Right ventricle myocardium superior (tissue), 1 donor: ENCODE results near the gene CDC25C. TPM values are rescaled to one million over a fixed set of nuclear protein-coding genes. Genes with fewer than 3 reads are reported as not detected.
"Not testable (repeated sequence)": the region's sequence is repeated elsewhere in the genome, so short reads cannot be mapped to it uniquely, and the experiment has no call there.

Experiments used
- ATAC-seq: fragments of 200-7000 bp; cut with Tn5 transposase; one replicate; pipeline ENCODE4 v1.9.1; 2020; ENCODE audit warnings: mild to moderate bottlenecking; ENCODE audit not compliant: poor library complexity
- DNase-seq: peaks from one replicate; pipeline ENCODE4 v3.0.0-alpha.2; 2020
- intact Hi-C: fragments of 100-400 bp; cut with DNase I; formaldehyde crosslinking; loops from one replicate; pipeline ENCODE4 v1.11.2; 2022
- total RNA-seq: library from RNA; stranded (reverse); fragmentation: NEBNext Ultra II Directional; extraction: Animal tissue kit (Norgen Biotek cat#: 25700); gene quantifications from one replicate; pipeline ENCODE4 v1.2.1, GENCODE V29; 2021
- donor health status: DM: no; HTN: yes; CAD: no; lungs with severe emphysema.

CDC25C gene
- total RNA-seq, 1 donor from 2014 or later: 0.16 TPM

GRCh38 chr5:138287246-138287645 lies 44.4 kb downstream of the CDC25C start:
- DNase-seq (no peak), ATAC-seq (no peak)
- intact Hi-C loops: no loop called here

DNA sequence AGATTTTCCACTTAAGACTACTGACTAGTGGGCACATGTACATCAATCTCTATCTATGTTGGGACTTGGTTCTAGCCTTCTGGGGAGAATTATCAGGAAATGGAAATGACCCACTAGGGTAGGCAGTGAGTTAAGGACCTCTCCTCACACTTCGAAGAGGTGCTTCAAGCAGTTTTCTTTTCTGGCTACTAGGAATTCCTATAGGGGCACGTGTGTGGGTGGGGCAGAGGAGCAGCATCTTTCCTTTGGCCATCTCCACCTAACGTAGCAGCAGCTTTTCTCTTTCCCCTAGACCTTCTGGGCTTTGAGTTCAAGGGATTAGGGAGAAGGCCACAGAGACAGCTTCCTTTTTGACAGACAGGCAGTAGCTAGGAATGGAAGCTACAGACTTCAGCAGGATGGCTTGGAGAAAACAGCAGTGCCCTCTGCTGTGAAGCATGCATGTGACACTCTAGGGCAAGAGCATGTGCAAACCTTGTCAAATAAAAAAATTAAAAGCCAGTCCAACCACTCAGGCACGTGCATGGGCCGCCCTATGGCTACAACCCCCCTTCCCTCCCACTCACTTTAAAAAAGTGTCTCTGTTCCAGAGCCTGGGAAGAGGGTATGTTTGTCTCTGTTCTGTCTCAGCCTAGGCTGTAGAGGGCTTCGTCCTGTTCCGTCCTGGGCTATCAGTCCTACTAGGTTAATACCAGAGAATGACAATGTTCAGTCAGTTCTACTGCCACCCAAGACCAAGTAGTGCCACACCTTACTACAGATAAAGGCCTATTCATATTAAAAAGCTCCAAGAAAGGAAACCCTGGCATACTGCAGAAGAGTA lies 48.5 kb downstream of the CDC25C start:
- ATAC-seq (peak; percentile 91), DNase-seq (no peak)
- intact Hi-C loops: loop anchor here (5.0 kb wide), 1 partner anchor 61 kb away; no protein-coding TSS in a partner anchor

DNA sequence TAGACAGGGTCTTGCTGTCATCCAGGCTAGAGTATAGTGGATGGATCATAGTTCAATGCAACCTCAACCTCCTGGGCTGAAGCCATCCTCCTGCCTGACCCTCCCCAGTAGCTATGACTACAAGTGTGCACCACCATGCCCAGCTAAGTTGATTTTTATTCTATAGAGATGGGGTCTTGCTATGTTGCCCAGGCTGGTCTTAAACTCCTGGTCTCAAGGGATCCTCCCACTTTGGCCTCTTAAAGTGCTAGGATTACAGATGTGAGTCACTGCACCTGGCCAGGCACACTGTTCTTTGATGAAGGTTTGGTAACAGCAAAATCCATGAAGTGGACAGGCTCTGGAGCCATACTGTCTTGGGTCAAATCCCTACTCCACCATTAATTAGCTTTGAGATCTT lies 50.7 kb downstream of the CDC25C start:
- intact Hi-C loops: loop anchor here (5.0 kb wide), 1 partner anchor 59 kb away; no protein-coding TSS in a partner anchor
- ATAC-seq: no peak
- DNase-seq: no peak

- DNase-seq (no peak), ATAC-seq (no peak)
- intact Hi-C loops: no loop called here
Observed at GRCh38 chr5:138276402-138277054, 55.1 kb downstream of the CDC25C start.

DNA sequence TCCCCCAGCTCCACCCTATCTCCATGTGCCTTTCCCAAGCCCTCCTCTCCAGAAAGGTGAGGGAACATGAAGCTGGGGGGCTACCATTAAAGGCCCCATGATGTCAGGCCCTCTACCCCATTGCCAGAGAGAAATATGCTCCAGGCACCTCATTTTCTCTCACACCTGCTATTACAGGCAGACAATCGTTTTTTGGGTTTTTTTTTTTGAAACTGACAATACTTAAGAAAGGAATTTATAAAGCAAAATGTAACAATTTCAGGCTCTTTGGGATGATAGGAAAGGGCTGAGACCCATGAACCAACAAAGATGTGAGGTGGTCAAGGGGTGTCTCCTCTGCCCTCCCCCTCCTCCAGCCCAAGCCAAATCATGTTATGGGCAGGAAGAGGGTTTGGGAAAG lies 55.7 kb downstream of the CDC25C start:
- intact Hi-C loops: no loop called here
- ATAC-seq (no peak), DNase-seq (no peak)

- ATAC-seq (no peak), DNase-seq (no peak)
- intact Hi-C loops: no loop called here
Observed at GRCh38 chr5:138275379-138275782, 56.2 kb downstream of the CDC25C start.

DNA sequence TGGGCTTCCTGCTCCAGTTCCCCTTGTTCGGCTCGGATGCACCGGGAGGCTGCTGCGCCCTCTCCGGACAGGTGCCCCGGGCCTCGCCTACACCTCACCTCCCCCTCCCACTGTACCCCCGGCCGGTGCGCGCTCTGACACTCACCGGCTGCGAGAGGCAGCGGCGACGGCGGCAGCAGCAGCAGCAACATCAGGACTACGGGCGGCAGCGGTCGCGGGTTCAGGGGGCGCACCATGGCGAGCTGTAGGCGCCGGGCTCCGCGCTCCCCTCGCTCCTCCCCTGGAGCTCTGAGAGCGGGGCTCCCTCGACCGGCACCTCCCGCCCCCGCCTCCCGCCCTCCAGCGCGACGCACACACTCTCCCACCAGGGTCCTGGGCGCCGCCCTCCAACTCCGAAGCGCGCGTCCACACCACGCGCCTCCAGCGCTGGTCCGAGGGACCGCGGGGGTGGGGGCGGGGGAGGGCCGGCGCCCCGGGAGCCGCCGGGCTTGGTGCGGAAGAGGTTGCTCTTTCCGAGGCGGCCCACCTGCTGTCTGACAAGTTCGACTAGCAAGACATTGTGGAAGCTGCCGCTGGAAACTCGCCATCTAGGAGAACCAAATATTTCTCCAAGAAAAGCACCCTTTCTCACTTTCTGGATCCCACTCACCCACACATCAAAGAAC lies 57.3 kb downstream of the CDC25C start, which contains the start of gene GFRA3:
GFRA3 (minus strand) TSS at position 433 of the 665 bp plus-strand sequence; CDS start at position 236, 197 bp downstream.
- DNase-seq: no peak
- ATAC-seq: peak; percentile 31
- intact Hi-C loops: no loop called here

DNA sequence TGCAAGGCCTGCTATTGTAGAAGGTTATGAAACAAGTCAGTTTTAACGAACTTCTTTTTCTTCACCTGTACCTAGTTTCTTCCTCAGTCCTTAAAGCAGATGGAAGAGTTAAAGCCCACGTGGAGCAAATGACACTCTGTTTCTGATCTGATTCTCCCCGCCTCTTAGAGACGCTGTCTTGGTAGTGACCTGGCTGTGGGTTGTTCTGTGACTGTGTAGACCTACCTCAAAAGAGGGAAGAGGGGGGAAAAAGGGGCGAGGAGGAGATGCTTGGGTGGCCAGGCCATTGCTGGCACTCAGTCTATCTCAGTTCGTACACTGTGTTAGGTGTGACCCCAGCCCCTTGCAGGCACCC lies 57.8 kb downstream of the CDC25C start:
- intact Hi-C loops: no loop called here
- DNase-seq (no peak), ATAC-seq (no peak)

- no peak for ATAC-seq
- DNase-seq: no peak
Observed at GRCh38 chr5:138272681-138273080, 58.9 kb downstream of the CDC25C start.

DNA sequence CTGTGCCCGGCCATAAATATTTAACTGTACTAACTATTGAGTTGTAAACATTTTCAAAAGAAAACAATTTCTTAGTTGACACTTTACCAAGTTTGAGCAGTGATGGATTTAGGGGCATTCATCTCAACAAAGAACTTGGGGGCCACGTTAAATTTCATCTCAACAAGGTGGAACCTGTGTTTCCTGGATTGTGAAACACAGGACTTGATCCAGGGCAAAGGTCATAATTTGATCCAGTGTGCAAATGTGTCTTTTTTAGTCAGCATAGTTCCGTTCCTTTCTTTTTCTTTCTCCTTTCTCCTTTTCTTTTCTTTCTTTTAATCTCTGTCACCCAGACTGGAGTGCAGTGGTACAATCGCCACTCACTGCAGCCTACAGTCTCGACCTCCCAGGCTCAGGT lies 60.3 kb downstream of the CDC25C start:
- intact Hi-C loops: no loop called here
- ATAC-seq (no peak), DNase-seq (no peak)

More at GRCh38 chr5:138272681-138273080, 58.9 kb downstream of the CDC25C start:
- intact Hi-C loops: no loop called here

- intact Hi-C loops: no loop called here
- ATAC-seq: no peak
- DNase-seq: no peak
Observed at GRCh38 chr5:138264183-138264582, 67.4 kb downstream of the CDC25C start.

GRCh38 chr5:138263581-138263980 lies 68.0 kb downstream of the CDC25C start:
- no peak for ATAC-seq
- DNase-seq: no peak
- intact Hi-C loops: no loop called here

GRCh38 chr5:138258704-138259292 lies 72.8 kb downstream of the CDC25C start:
- DNase-seq (no peak), ATAC-seq (no peak)
- intact Hi-C loops: no loop called here

GRCh38 chr5:138257583-138257982 lies 74.0 kb downstream of the CDC25C start:
- ATAC-seq: no peak
- intact Hi-C loops: no loop called here
- no peak for DNase-seq

DNA sequence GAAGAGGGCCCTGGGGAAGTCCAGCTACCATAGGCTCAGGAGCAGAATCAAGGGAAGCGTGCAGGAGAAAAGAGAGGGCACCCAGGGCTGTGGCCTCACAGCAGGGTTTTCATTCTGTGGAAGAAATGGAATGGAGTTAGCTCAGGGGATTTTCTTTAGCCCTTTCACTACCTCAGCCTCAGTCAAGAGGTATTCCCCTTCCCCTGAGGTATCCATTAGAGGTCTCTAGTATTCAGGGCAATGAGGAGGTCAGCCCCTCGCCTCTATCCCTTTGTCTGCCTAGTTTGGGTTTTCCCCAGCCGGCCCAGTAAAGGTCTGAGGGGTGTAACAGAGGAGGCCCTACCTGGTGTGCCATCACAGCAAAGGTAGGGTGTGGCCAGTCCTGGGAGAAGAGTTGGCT lies 78.7 kb downstream of the CDC25C start:
- intact Hi-C loops: no loop called here
- no peak for DNase-seq
- no peak for ATAC-seq

DNA sequence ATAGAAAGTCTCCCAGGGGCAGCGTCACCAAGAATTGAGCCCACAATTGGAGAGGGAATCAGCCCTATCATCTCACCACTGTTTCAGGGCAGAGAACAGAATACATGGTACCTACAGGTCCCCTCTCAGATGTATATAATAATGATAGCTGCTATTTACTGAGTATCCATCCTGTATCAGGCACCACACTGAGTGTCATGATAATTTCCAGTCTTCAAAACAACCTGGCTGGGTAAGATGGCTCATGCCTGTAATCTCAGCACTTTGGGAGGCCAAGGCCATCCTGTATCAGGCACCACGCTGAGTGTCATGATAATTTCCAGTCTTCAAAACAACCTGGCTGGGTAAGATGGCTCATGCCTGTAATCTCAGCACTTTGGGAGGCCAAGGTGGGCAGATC lies 83.8 kb downstream of the CDC25C start:
- intact Hi-C loops, ATAC-seq, DNase-seq: not testable (repeated sequence)

DNA sequence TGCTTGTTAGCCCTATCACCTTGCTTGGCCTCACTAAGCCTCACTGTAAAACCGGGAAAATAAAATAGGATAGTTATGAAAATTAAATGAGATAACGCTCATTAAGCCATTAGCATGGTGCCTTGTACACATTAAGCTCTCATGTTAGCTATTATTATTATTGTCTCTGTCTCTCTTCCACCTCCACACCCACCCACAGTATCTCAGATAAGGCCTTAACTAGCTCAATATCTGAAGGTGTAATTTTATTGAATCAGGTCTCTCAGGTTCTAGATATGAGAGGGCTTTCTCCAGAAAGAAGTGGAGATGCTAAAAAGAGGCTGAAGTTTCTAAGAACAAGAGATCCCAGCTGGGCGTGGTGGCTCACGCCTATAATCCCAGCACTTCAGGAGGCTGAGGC lies 84.8 kb downstream of the CDC25C start:
- ATAC-seq (no peak), DNase-seq (no peak)
- intact Hi-C loops: no loop called here

- intact Hi-C loops: no loop called here
- ATAC-seq (no peak), DNase-seq (no peak)
Observed at GRCh38 chr5:138246334-138246733, 85.3 kb downstream of the CDC25C start.

- intact Hi-C loops: no loop called here
- no peak for ATAC-seq
- no peak for DNase-seq
Observed at GRCh38 chr5:138245717-138246116, 85.9 kb downstream of the CDC25C start.
